Measurements from ENCODE around the gene SPATA33. TPM values are rescaled to one million over a fixed set of nuclear protein-coding genes. Genes with fewer than 3 reads are reported as not detected.
A peak's percentile ranks its signal among the peaks of the same experiment; 100 is the strongest.
"Not testable (repeated sequence)": the region's sequence is repeated elsewhere in the genome, so short reads cannot be mapped to it uniquely, and the experiment has no call there.

The SPATA33 gene
- total RNA-seq, 1 donor from 2014 or later, result 7.7 TPM

- no peak for FAIRE-seq
Measured at GRCh38 chr16:89658221-89658879, 714 bp downstream of the SPATA33 start.

GRCh38 chr16:89660146-89660545, 2.5 kb downstream of the SPATA33 start:
- FAIRE-seq (no peak), DNase-seq (ENCODE audit: low spot score in 2 of 2) (no peak)

More at GRCh38 chr16:89658221-89658879, 714 bp downstream of the SPATA33 start:
- no peak for DNase-seq (ENCODE audit: low spot score in 2 of 2)

- FAIRE-seq, result no peak
- DNase-seq (ENCODE audit: low spot score in 2 of 2), result no peak
Measured at GRCh38 chr16:89661215-89661614, 3.6 kb downstream of the SPATA33 start.

GRCh38 chr16:89664238-89664637, 6.6 kb downstream of the SPATA33 start:
- FAIRE-seq; DNase-seq (ENCODE audit: low spot score in 2 of 2): not testable (repeated sequence)

DNA sequence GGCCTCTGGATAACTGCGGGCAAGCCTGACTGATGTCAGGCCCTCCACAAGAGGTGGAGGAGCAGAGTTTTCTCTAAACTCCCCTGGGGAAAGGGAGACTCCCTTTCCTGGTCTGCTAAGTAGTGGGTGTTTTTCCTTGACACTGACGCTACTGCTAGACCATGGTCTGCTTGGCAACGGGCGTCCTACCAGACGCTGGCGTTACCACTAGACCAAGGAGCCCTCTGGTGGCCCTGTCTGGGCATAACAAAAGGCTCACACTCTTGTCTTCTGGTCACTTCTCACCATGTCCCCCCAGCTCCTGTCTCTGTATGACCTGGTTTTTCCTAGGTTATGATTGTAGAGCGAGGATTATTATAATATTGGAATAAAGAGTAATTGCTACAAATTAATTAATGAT, 9.4 kb downstream of the SPATA33 start:
- not testable (repeated sequence) for FAIRE-seq; DNase-seq (ENCODE audit: low spot score in 2 of 2)

DNA sequence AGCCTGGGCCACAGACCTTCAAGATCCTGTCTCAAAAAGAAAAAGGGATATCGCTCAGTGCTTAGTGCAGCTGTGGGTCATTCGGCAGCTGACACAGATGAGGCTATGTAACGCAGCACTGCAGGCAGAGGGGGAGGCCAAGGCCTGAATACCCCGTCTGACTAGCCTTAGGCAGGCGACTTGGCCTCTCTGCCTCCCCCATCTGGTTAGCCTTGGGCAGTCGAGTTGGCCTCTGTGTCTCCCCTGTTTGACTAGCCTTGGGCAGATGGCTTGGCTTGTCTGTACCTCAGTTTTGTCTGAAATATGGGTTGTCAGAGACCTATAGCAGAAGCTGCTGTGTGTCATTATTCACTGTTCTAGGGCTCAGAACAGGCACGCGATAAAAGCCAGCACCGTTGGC, 10.0 kb downstream of the SPATA33 start:
- DNase-seq (ENCODE audit: low spot score in 2 of 2), result no peak
- no peak for FAIRE-seq

DNA sequence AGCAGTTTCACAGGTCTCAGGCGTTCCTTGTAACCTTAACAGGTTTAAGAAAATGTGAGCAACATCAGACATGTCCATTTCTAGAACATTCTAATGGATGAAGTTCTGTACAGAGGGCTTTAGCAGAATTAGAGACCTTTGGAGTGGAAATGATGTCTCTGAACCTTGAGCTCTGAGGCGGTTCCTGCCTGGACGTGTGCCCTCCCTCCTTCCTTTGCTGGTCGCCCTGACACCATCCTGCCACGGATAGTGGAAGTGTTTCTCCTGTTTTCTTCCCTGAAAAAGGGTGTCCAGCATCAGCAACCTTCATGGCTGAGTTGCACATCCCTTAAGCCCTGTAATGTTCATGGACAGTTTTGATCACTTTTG, 11.1 kb downstream of the SPATA33 start:
- DNase-seq (ENCODE audit: low spot score in 2 of 2) (no peak), FAIRE-seq (no peak)

DNA sequence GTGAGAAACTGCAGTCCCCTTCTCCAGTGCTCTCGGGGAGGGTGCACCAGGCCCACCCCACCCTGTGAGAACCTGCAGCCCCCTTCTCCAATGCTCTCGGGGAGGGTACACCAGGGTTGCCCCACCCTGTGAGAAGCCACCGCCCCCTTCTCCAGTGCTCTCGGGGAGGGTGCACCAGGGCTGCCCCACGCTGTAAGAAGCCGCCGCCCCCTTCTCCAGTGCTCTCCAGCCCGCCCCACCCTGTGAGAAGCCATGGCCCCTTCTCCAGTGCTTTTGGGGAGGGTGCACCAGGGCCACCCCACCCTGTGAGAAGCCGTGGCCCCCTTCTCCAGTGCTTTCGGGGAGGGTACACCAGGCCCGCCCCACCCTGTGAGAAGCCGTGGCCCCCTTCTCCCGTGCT, 12.1 kb downstream of the SPATA33 start:
- no peak for FAIRE-seq
- no peak for DNase-seq (ENCODE audit: low spot score in 2 of 2)

DNA sequence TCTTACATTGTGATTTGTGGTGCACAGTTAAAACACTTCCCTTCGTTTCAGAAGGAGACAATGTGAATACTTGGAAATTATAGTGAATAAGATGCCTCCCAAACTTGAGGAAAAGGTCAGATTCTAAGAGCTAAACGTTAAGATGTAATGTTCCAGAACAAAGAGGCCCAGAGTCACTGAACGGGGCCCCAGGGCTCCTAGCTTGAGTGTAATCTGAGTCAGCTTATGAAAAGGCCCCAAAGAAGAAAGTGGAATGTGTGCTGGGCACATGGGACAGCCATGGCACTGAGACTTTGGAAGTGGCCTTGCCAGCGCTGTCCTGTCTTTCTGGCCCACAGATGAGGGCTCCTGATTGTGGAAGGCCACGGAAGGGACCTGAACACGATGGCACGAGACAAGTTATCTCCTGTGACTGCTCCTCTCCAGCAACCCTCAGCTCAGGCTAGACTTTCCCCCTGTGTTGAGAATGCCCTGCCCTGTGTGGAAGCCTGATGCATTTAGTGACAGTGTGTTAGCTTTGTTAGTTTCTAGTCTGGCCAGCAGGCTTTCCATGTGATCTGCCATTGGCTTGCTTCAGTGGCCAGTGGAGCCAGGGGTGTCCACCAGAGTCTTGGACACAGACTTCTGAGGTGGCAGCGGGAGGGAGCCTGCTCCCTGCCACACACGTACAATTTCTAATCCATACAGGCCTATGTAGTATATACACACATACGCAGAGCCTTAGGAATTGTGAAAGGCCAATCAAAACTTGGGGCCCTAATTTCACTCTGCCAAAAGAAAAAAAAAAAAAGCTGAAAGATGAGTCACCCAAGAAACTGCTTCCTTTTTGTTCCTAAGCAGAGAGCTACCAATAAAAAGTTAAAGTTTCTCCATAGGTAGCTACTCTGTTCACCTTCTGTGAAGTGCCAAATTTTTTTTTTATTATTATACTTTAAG, 13.1 kb downstream of the SPATA33 start:
- FAIRE-seq, result no peak

DNA sequence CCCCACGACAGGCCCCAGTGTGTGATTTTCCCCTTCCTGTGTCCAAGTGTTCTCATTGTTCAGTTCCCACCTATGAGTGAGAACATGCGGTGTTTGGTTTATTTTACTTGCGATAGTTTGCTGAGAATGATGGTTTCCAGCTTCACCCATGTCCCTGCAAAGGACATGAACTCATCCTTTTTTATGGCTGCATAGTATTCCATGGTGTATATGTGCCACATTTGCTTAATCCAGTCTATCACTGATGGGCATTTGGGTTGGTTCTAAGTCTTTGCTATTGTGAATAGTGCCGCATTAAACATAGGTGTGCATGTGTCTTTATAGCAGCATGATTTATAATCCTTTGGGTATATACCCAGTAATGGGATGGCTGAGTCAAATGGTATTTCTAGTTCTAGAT, 13.9 kb downstream of the SPATA33 start:
- FAIRE-seq; DNase-seq (ENCODE audit: low spot score in 2 of 2): not testable (repeated sequence)

More for the DNA sequence above, 13.1 kb downstream of the SPATA33 start:
- DNase-seq (ENCODE audit: low spot score in 2 of 2), result no peak

DNA sequence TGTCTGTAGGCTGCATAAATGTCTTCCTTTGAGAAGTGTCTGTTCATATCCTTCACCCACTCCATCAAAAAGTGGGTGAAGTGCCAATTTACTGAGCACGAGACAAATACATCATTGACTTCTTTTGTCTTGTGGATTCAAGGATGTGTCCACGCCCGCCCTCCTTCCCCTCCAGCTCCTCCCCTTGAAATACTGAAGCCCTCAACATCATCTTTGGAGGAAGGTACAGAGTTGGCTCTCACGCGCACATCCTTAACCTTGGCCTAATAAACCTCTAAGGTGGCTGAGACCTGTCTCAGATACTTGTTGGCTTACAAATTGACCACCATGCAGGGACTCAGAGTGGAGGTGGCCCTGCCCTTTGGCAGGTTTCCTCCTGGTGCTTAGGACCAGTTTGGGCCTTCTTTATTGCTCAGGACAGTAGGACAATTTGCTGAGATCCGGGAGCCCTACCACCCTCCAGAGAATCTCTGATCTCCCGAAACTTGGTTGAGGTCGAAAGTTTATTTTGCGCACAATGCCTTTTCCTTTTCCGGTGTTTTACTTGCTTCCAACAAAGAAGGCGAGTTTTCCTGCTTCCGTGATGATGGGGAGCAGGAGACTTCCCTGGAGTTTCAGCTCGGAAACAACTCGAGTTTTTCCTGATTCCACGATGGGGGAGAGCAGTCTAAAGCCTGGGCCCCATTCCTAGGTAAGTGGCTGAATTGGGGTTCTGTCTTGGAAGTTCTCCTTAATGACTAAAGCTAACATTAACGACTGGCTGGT, 14.7 kb downstream of the SPATA33 start:
- no peak for DNase-seq (ENCODE audit: low spot score in 2 of 2)
- FAIRE-seq, result no peak

DNA sequence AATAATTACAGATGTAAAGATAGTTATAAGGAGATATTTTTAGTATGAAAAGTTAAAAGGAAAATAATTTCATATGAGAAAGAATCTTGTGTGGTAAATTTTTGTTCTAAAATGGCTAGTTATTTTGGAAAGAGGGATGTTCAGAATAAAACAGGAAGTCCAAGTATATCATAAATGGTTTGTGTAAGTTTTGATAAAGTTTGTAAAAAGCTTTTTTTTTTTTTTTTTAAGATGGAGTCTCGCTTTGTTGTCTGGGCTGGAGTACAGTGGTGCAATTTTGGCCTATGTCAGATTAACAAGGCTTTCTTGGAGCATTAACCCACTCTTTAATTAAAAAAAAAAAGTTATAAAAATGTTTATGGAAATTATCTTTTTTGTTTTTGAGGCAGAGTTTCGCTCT, 20.6 kb downstream of the SPATA33 start:
- no peak for FAIRE-seq

GRCh38 chr16:89685916-89686315, 28.3 kb downstream of the SPATA33 start:
- FAIRE-seq, result no peak
- no peak for DNase-seq (ENCODE audit: low spot score in 2 of 2)

More for the DNA sequence above, 20.6 kb downstream of the SPATA33 start:
- no peak for DNase-seq (ENCODE audit: low spot score in 2 of 2)

DNA sequence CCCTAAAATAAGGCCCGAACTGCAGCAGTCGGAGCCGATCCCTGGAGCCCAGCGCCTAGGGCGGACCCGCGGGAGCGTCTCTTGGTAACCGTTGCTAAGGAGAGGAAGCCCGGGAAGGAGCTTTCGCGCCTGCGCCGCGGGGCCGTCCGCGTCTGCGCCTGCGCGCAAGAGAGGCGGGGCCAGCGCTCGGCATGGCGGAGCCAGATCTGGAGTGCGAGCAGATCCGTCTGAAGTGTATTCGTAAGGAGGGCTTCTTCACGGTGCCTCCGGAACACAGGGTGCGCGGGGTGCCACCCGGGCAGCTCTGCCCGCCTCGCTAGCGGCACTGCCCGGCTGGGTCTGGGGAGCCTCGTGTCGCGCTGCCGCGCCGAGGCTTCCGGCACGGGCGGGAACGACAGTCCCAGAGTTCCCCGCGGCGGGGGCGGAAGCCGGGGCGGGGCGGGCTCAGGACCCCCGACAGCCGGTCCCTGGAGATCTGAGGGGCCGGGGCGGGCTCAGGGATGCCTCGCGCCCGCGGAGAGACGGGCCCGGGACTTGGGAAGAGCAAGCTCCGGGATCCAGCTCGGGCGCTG, 29.0 kb downstream of the SPATA33 start, which contains the start of gene CDK10:
CDK10 (plus strand) TSS at position 170 of the 572 bp plus-strand sequence; CDS start at position 192, 22 bp downstream.
- DNase-seq (ENCODE audit: low spot score in 2 of 2) (peak; percentile 96 to 97), FAIRE-seq (no peak)

- DNase-seq (ENCODE audit: low spot score in 2 of 2), result peak; percentile 42
- FAIRE-seq, result no peak
Measured at GRCh38 chr16:89687092-89687940, 29.7 kb downstream of the SPATA33 start.

DNA sequence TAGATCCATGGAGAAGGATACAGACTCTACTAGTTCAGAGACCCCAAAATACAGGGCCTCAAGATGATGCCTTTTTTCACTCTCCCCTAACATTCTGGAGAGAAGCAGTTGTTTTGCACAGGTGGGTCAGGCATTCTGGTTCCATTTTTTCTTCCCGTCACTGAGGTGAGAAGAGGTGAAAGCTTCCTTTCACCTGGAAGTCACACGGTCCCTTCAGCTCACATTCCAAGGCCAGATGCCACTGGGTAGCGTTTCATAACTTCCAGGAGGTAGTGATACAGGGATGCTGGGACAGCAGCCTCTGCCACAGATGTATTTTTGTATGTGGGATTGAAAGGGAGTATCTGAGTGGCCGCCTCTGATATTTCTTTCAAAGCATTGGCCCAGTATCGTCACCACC, 30.8 kb downstream of the SPATA33 start:
- no peak for DNase-seq (ENCODE audit: low spot score in 2 of 2)
- no peak for FAIRE-seq

DNA sequence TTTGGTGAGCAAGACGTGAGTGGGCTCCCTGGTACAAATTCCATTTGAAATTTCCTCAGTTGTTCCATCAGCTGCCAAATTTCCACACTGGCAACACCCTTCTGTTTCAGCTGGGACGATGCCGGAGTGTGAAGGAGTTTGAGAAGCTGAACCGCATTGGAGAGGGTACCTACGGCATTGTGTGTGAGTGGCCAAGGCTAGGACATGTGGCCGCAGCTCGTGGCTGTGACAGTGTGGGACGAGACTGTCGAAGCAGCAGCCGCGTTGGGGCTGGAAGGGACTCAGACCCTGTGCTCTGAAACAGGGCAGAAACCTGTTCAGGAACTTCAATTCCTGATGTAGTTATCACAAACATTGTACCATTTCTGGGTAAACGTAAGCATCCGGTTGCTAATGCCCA, 31.5 kb downstream of the SPATA33 start:
- FAIRE-seq (no peak), DNase-seq (ENCODE audit: low spot score in 2 of 2) (no peak)

DNA sequence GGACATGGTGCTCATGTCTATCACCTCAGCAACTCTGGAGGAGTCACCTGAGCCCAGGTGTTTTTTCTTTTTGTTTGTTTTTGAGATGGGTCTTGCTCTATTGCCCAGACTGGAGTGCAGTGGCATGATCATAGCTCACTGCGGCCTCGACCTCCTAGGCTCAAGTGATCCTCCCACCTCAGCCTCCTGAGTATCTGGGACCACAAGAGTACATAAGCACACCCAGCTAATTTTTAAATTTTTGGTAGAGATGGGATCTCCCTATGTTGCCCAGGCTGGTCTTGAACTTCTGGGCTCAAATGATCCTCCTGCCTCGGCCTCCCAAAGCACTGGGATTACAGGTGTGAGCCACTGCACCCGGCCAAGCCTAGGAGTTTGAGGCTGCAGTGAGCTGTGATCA, 32.0 kb downstream of the SPATA33 start:
- not testable (repeated sequence) for DNase-seq (ENCODE audit: low spot score in 2 of 2); FAIRE-seq

GRCh38 chr16:89690392-89690901, 32.8 kb downstream of the SPATA33 start:
- FAIRE-seq (no peak), DNase-seq (ENCODE audit: low spot score in 2 of 2) (no peak)

Data from frontal cortex (tissue), 4 donors.